DMS153 treated with DMSO at 0.1 percent for 48 hours (cell line): ENCODE data around the gene TIAM2.
"Not testable (repeated sequence)": the region's sequence is repeated elsewhere in the genome, so short reads cannot be mapped to it uniquely, and the experiment has no call there.

Experiments used
- DNase-seq: peaks from one replicate; lab custom pipeline; 2025; ENCODE audit not compliant: unreplicated experiment; lab: John Stamatoyannopoulos, UW

Gene TIAM2

GRCh38 chr6:154989448-154989847 lies 5.7 kb upstream of the TIAM2 start:
- no peak for DNase-seq

GRCh38 chr6:154991207-154991606 lies 3.9 kb upstream of the TIAM2 start:
- no peak for DNase-seq

- DNase-seq, result no peak
Measured at GRCh38 chr6:154993026-154993425, 2.1 kb upstream of the TIAM2 start.

GRCh38 chr6:154993710-154994109 lies 1.4 kb upstream of the TIAM2 start:
- DNase-seq, result no peak

GRCh38 chr6:154994836-154995253 lies 270 bp upstream of the TIAM2 start:
- DNase-seq, result no peak

- DNase-seq, result no peak
Measured at GRCh38 chr6:154996016-154996590, 988 bp downstream of the TIAM2 start.

- no peak for DNase-seq
Measured at GRCh38 chr6:154996841-154997311, 1.8 kb downstream of the TIAM2 start.

GRCh38 chr6:154998855-154999254 lies 3.7 kb downstream of the TIAM2 start:
- no peak for DNase-seq

- DNase-seq, result no peak
Measured at GRCh38 chr6:155001482-155001881, 6.4 kb downstream of the TIAM2 start.

GRCh38 chr6:155001934-155002333 lies 6.8 kb downstream of the TIAM2 start:
- no peak for DNase-seq

- DNase-seq, result no peak
Measured at GRCh38 chr6:155003476-155003875, 8.4 kb downstream of the TIAM2 start.

- no peak for DNase-seq
Measured at GRCh38 chr6:155004017-155004416, 8.9 kb downstream of the TIAM2 start.

- DNase-seq, result no peak
Measured at GRCh38 chr6:155004576-155005372, 9.7 kb downstream of the TIAM2 start.

GRCh38 chr6:155008625-155009024 lies 13.5 kb downstream of the TIAM2 start:
- no peak for DNase-seq

- no peak for DNase-seq
Measured at GRCh38 chr6:155010940-155011339, 15.8 kb downstream of the TIAM2 start.

- DNase-seq, result no peak
Measured at GRCh38 chr6:155011809-155012291, 16.7 kb downstream of the TIAM2 start.

- DNase-seq, result no peak
Measured at GRCh38 chr6:155013457-155013876, 18.4 kb downstream of the TIAM2 start.

- DNase-seq, result no peak
Measured at GRCh38 chr6:155014137-155014536, 19.0 kb downstream of the TIAM2 start.

- no peak for DNase-seq
Measured at GRCh38 chr6:155014670-155015300, 19.7 kb downstream of the TIAM2 start.

- DNase-seq, result not testable (repeated sequence)
Measured at GRCh38 chr6:155018415-155018814, 23.3 kb downstream of the TIAM2 start.

GRCh38 chr6:155021680-155022079 lies 26.6 kb downstream of the TIAM2 start:
- DNase-seq, result no peak

- DNase-seq, result no peak
Measured at GRCh38 chr6:155022721-155023120, 27.6 kb downstream of the TIAM2 start.
